NCI-H2029 treated with DMSO at 0.1 percent for 48 hours (cell line): ENCODE measurements around the gene SYNJ2.

Experiments
- DNase-seq: peaks from one replicate; lab custom pipeline; 2025; lab: John Stamatoyannopoulos, UW

SYNJ2 gene

GRCh38 chr6:157978021-157978783 lies 3.5 kb upstream of the SYNJ2 start:
- DNase-seq: no peak

DNA sequence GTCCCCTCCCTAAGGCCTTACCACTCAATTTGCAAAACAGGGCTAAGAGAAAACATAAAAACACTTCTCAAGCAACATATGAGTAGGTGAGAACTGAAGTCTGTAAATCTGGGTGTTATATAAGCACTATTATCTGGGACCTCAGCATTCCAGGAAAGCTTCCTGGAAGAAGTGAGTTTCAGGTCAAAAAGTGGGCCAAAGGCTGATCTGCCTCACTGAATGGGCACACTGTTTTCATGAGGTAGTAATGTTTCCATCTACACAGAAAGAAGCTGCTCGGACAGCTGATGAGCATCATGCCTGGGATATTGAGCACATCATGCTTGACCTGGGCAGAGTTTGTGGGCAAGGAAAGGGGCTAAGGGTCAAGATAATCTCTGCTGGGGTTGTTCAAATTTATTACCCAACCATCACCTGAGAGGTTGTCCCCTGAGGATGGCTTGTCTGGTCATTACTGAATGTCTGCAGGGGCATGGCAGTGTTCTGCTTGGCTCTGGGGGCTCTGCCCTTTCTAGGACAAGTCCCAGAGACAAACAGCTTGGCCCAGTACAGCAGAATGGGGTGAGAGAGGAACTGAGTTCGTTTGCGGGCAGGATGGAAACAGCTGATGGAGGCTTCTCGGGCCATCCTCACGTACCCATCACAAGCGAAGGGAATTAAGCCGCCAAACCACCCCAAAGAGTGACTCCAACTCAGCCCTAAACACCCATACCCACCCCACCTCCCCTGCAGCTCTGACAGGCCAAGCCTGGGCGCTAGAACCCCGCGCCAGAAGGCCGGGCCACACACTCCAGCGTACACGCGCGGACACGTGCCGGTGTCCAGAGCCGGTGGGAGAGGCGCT lies 1.2 kb upstream of the SYNJ2 start:
- no peak for DNase-seq

GRCh38 chr6:157981132-157981394 lies 600 bp upstream of the SYNJ2 start:
- DNase-seq: no peak

DNA sequence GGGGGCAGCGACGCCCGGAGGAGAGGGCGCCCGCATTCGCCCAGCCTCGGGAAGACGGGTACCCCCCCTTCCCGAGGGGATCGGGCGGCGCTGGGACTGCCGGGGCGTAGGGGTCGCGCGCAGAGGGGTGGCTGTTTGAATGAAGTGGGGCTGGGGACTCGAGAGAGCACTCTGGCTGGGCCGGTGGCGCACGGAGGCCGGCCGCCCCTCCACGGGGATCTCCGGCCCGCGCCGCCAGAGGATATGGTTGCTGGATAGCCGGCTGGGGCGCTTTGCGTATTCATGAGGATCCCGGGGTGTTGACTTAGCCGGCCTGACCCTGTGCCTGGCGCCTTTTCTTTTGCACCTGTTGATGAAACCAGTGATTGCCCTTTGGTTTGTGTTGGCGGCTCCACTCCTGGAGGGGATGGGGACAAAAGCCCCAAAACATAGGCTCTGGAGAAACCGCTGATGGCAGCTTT lies 469 bp downstream of the SYNJ2 start:
- no peak for DNase-seq

DNA sequence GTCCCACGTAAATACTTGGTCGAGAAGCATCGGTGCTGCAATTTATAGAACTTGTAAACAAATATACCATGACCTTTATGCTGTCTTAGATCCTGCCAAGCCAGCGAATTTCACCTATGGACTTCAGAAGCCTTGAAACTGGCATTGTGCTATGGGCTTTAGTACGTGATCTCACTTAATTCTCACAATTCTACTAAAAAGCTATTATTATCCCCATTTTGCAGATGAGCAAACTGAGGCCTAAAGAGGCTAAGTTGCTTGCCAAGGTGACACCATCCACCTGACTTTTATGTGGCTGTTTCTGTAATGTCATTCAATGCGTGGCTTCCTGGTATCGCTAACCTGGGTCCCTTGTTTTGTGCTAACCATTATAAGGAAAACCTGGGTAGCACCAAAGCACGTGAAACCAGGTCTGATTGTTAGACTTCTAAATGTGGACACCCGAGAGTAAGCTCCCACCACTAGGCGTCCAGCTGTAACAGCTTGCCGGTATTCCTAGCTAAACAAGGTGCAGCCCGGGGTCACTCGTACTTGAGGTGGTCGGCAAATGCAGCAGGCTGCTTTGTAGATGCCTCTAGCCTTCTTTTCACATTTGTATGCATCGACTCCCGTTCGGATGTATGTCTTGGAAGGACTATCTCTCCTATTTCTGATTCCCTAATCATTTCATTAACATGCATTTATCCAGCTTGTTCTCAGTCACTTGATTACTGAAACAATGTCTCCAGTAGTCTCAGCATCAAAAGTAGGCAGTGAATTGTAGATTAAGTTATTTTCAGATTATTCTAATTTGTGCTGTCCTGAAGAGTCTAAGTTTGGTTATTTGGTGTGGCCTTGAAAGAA lies 1.1 kb downstream of the SYNJ2 start:
- no peak for DNase-seq

DNA sequence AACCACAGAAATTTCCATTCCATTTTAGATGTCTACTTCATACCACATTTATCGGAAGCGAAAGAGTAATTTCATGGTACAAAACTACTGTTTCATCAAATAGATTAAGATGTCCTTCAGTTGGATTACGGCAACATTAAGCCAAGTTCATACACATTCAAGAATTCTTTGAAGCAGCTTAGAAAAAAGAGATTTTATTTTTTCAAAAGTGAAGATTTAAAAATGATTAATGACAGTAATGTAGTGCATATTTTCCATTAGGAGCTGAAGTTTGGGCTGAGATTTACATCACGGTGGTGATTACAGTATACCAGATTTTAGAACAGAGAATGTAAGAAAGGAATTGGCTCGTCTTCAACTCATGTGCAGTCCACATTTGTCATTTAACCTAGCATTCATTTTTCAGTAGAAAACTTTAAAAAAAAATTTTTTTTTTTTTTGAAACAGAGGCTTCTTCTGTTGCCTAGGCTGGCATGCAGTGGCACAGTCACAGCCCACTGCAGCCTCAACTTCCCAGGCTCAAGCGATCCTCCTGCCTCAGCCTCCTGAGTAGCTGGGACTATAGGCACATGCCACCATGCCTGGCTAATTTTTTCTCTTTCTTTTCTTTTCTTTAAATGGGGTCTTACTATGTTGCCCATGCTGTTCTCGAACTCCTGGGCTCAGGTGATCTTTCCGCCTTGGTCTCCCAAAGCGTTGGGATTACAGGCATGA lies 1.9 kb downstream of the SYNJ2 start:
- no peak for DNase-seq

- DNase-seq: no peak
Measured at GRCh38 chr6:157984128-157984527, 2.5 kb downstream of the SYNJ2 start.

- no peak for DNase-seq
Measured at GRCh38 chr6:157984686-157985225, 3.1 kb downstream of the SYNJ2 start.

DNA sequence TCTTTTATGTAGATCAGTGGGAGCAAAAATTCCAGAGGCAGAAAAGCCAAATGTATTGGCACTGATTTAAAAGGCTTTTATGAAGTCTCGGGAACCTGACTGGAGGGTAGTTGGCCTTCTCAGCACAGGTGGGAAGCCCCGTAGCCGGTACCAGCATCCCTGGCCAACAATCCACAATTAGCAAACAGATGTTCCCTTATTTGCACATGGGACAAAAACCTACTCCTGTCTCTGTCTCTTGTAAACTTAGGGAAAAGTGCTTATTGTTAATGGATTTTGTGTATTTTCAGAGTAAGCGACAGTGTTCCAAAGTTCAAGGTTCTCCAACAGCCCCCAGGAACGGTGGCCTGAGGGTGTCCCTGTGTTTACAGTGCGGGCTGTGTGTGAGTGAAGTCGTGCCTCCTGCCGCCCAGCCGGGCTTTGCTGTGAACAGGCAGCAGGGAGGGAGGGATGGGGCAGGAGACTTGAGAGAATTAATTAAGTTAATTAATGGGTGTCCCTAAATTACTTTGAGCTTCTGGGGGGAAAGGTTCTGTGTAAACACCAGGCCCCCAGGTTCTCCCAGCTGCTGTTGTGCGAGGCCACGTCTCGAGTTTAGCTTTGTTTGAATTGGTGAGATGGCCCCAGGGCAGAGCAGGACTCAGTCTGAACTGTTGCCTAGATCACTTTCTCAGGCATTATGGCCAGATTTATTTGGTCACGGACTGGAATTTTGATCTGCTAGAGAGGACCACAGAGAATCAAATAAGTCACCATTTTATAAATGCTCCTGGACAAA lies 3.9 kb downstream of the SYNJ2 start:
- peak; percentile 53 for DNase-seq

DNA sequence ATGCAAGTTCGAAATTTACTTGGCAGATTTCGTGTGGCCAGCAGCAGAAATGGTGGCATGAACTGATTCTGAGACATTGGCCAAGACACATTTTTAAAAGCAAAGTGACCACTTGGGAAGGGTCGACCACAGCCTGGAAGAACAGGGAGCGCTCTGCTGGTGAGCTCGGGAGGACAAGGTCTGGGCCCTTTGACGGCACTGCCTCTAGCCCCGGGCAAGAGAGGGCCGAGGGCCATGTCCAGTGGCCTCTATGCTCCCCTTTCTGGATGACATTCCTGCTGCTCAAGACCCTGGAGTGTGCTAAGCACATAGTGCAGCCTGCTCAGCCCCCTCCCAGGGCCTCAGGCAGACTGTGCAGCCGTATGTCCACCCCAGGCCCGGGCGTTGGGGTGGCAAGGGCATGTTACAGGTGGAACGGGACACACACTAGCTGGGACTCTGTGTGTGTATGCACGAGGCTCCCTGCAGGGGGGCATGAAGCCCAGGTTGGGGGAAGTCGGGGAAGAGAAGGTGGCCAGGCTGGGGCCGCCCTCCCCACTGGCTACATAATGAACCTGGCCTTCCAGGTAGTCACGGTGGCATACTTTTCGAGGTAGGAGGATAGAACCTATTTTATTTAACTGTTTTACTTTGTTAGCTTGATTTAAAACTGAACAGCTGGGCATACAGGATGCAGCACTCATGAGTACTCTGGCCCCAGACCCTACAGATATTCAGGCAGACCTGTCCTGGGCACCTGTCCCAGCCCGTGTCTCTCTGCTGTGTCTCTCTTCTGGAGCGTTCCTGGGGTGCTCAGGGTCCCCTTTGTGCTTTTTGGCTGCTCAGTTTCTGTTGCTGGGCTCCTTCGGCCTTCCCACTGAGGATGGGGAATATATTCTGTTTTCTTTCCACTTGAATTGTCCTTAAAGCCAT lies 6.4 kb downstream of the SYNJ2 start:
- peak; percentile 84 for DNase-seq

DNA sequence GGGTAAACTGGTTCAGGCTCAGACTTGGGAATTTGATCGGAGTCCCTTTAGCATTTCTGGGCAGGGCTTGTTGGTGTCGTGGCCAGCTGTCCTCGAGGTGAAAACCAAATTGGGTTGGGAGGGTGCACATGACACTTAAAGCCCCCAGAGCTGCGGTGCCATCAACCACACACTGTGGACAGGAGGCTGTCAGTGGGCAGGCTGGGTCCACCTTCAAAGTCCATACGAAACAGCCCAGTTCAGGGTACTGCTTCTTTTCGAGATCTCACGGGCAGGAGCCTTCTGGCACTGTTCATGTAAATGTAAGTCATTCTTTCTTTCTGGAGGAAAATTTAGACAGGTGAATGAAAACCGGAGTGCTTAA lies 7.0 kb downstream of the SYNJ2 start:
- no peak for DNase-seq

DNA sequence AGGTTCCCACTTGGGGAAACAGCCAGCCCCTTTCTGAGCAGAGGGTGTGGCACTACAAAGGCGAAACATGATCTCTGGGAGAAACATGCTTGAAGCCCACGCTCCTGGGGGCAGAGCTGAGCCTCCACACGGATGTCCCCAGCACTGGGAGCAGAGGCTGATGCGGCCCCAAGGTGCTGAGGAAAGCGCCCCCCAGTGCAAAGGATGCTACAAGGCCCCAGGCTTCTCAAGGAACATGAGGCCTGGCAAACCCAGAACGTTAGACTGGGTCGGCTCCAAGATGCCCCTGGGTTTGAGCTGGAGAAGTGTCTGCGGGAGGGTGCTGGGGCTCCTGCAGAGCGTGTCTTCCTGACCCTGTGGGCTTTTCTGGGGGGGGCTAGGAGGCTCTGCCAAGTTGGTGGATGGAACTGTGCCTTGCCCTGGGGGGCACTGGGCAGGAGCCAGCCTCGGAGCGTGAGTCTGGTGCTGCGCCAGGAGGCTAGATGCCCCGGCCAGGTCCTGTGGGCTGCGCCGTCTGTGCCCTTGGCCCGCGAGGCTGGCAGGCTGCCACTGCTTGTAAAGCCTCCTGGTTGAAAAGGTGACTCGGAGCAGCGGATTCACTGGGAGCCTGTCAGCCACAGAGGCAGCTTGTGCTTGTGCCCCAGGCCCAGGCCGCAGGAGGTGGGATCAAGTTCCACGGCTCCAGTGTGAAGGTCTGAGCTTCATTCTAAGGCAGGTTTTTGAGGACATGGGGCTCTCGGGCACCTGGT lies 8.1 kb downstream of the SYNJ2 start:
- peak; percentile 72 for DNase-seq

DNA sequence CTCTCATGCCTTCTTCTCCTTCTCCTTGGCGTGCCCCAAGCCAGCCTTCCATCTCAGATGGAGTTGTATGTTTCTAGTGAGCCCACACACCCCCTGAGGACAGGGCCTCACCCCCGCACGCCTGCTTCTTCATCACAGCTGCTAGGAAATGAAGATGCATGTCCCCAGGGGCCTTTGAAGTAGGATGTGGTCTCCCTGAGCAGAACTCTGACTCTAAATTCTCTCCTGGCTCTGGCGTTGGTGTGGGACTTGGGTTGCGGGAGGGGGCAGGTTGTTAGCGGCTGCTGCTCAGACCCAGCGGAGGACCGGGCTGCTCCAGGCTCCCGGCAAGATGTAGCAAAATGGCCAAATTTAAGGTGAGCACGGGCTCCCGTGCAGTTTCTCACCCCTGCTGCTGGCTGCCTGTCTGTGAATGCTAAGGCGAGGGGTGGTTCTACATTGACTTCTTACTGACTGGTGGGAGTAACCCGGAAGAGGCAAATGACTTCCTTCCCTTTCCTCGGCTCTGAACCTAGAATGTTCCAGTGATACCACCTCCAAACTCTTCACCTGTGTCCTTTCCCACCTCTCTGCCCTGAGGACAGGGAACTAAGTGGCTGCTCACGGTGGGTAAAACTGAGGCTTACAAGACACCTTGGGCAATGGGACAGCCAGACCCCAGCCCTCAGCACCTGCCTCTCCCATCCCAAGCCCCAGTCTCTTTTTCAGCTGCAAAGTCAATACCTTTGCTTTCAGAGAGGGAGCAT lies 8.8 kb downstream of the SYNJ2 start:
- DNase-seq: no peak

DNA sequence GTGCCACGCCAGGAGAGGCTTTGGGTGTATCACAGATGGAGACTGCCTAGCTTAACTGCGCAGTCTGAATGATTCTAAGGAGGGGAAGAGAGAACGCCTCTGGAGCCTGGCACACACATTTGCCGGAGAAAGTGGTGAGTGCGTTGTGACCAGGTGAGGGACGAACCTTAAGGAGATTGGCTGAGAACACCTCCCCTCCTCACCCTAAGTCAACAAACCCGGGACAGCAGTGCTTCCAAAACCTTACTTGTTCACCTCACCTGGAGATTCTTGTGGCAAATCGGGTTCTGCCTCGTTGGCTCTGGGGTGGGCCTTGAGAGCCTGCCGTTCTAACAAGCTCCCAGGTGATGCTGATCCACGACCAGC lies 9.4 kb downstream of the SYNJ2 start:
- no peak for DNase-seq

- DNase-seq: no peak
Measured at GRCh38 chr6:157993076-157993475, 11.4 kb downstream of the SYNJ2 start.

GRCh38 chr6:157994125-157994795 lies 12.6 kb downstream of the SYNJ2 start:
- no peak for DNase-seq

DNA sequence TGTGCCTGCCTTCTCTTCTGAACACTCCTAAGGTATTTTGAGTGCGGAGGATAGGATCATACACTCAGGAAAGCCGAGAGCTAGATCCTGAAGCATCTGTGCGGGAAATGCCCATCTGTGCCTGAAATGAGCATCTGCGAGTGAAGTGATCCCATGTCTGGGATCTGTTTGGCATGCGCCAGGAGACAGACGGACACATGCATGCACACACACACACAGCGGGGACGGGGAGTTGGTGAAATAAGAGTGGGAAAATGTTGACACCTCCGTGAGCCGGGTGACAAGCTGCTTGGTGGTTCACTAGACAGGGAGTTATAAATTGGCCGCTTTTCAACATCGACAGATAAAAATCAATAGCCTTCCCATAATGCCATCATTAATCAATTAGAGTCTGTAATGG lies 13.8 kb downstream of the SYNJ2 start:
- no peak for DNase-seq

DNA sequence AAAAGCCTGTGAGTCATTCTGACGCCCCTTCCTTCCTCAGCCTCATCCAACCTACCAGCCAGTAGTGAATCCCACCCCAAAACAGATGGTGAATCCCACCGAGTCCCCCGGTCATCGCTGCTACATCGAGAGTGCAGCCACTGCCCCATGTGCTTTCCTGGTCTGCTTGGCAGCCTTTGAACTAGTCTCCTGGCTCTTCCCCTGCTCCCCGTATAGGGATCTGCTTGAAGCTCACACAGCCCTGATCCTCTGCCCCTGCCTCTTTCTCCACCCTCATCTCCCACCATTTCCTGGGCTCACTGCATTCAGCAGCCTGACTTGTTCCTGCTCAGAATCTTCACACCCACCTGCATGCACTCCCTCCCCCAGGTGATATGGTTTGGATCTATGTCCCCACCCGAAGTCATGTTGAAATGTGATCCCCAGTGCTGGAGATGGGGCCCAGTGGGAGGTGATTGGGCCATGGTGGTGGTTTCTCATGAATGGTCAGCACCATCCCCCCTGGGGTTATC lies 14.6 kb downstream of the SYNJ2 start:
- DNase-seq: no peak
